PC-9 (cell line): Measurements from ENCODE around the gene HPGDS. TPM values are rescaled to one million over a fixed set of nuclear protein-coding genes. Genes with fewer than 3 reads are reported as not detected.

Source experiments
- BruUV-seq: library from RNA; stranded (reverse); fragments of 400-500 nt; replicated peaks from 2 replicates; lab custom pipeline; 2021; lab: Mats Ljungman, UMichigan
- CTCF ChIA-PET: fragments of 300-600 bp; sonication (Branson Sonifier 250); formaldehyde crosslinking; loops from one replicate; lab custom pipeline; 2022; ENCODE audit warnings: antibody characterized with exemption; lab: Charles Lee
- POLR2A ChIA-PET: fragments of 300-600 bp; sonication (Branson Sonifier 250); formaldehyde crosslinking; loops from one replicate; lab custom pipeline; 2022; ENCODE audit warnings: antibody characterized with exemption; ENCODE audit not compliant: unreplicated experiment; lab: Charles Lee
- DNase-seq, 2 experiments: peaks; one replicate each; pipeline versions ENCODE4 v3.0.0 to v3.0.0-alpha.2; 2015 to 2022; ENCODE audit warnings: mixed read lengths in 1 of 2
- H2AFZ ChIP-seq: fragments of 200-600 bp; sonication (generic); 2 replicates; pipeline ENCODE4 v1.8.1; 2017; ENCODE audit warnings: antibody characterized with exemption
- H3F3A ChIP-seq: fragments of 200-600 bp; sonication (generic); 2 replicates; pipeline ENCODE4 v1.8.1; 2017; ENCODE audit warnings: antibody characterized with exemption, mild to moderate bottlenecking, low read depth; ENCODE audit not compliant: insufficient read depth
- H3K27ac ChIP-seq: fragments of 200-600 bp; sonication (generic); 2 replicates; pipeline ENCODE4 v1.6.1; 2016; ENCODE audit warnings: mixed run types
- H3K27me3 ChIP-seq: fragments of 200-600 bp; sonication (generic); 2 replicates; pipeline ENCODE4 v1.6.1; 2016; ENCODE audit warnings: low read depth, mixed run types; ENCODE audit not compliant: insufficient read depth
- H3K36me3 ChIP-seq: fragments of 200-600 bp; sonication (generic); 2 replicates; pipeline ENCODE4 v1.6.1; 2016; ENCODE audit warnings: low read depth, mixed run types
- H3K4me1 ChIP-seq: fragments of 200-600 bp; sonication (generic); replicated peaks from 2 replicates; pipeline ENCODE4 v1.6.1; 2016; ENCODE audit warnings: mixed run types; ENCODE audit not compliant: insufficient read depth
- H3K4me2 ChIP-seq: fragments of 200-600 bp; sonication (generic); 2 replicates; pipeline ENCODE4 v1.6.1; 2017; ENCODE audit warnings: mixed run types
- H3K4me3 ChIP-seq: fragments of 200-600 bp; sonication (generic); 2 replicates; pipeline ENCODE4 v1.6.1; 2016; ENCODE audit warnings: mixed run types
- H3K79me2 ChIP-seq: fragments of 200-600 bp; sonication (generic); 2 replicates; pipeline ENCODE4 v1.6.1; 2017; ENCODE audit warnings: low read depth, mixed run types
- H3K9me2 ChIP-seq: fragments of 200-600 bp; sonication (generic); 2 replicates; pipeline ENCODE4 v1.8.1; 2017; ENCODE audit warnings: mild to moderate bottlenecking; ENCODE audit not compliant: insufficient read depth
- H3K9me3 ChIP-seq: fragments of 200-600 bp; sonication (generic); 2 replicates; pipeline ENCODE4 v1.8.1; 2016; ENCODE audit warnings: low read depth; ENCODE audit not compliant: insufficient read depth
- H4K20me1 ChIP-seq: fragments of 200-600 bp; sonication (generic); 2 replicates; pipeline ENCODE4 v1.8.1; 2017; ENCODE audit not compliant: insufficient read depth
- EZH2 ChIP-seq: fragments of 200-600 bp; sonication (generic); IDR thresholded peaks from 2 replicates; pipeline ENCODE4 v1.8.0; 2017; ENCODE audit warnings: antibody characterized with exemption, low read depth
- intact Hi-C: fragments of 100-400 bp; cut with micrococcal nuclease; formaldehyde crosslinking; loops from one replicate; pipeline ENCODE4 v1.10.0; 2022; ENCODE audit not compliant: unreplicated experiment
- total RNA-seq: library from RNA; stranded (reverse); gene quantifications from 2 replicates; pipeline ENCODE4 v1.2.3, GENCODE V29; 2021
- TF ChIP-seq, protein P1 (sequence below): fragments of 200-600 bp; sonication (generic); conservative IDR thresholded peaks from 2 replicates; pipeline ENCODE4 v1.6.1; 2017; ENCODE audit warnings: mixed run types, antibody characterized with exemption, mild to moderate bottlenecking, moderate library complexity

The HPGDS gene
- total RNA-seq, 1 experiment from 2014 or later: not detected

DNA sequence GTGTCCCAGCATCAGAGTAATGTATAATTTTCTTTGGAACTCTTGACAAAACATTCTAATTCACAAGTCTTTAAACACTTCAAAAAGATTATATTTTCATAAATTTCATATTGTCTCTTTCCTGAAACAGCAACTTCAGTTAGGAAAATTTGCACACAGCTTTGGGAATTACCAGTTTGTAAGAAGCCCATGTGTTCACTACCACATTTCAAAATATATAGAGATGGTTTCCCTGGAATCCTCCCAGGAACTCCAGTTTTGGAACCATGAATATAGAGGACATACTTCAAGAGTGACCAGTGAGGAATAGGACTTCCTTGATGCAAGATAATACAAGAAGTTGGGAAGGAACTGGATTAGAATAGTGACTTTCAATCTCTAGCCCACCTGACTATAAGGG is 28.7 kb upstream of the HPGDS start:
- H3F3A ChIP-seq: no peaks in the 10 kb centered on the region
- no peaks in the 10 kb centered on the region for H4K20me1 ChIP-seq
- H3K4me3 ChIP-seq: no peak overlapping the region
- no peak for TF ChIP-seq EZH2
- TF ChIP-seq, protein P1, sequence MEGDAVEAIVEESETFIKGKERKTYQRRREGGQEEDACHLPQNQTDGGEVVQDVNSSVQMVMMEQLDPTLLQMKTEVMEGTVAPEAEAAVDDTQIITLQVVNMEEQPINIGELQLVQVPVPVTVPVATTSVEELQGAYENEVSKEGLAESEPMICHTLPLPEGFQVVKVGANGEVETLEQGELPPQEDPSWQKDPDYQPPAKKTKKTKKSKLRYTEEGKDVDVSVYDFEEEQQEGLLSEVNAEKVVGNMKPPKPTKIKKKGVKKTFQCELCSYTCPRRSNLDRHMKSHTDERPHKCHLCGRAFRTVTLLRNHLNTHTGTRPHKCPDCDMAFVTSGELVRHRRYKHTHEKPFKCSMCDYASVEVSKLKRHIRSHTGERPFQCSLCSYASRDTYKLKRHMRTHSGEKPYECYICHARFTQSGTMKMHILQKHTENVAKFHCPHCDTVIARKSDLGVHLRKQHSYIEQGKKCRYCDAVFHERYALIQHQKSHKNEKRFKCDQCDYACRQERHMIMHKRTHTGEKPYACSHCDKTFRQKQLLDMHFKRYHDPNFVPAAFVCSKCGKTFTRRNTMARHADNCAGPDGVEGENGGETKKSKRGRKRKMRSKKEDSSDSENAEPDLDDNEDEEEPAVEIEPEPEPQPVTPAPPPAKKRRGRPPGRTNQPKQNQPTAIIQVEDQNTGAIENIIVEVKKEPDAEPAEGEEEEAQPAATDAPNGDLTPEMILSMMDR: no peak
- no peaks in the 10 kb centered on the region for H3K79me2 ChIP-seq
- H3K4me2 ChIP-seq: no peak overlapping the region
- H3K27me3 ChIP-seq: no peaks in the 10 kb centered on the region
- no peaks in the 10 kb centered on the region for H3K9me2 ChIP-seq
- ChIA-PET POLR2A (no interaction called here), CTCF (no interaction called here)
- intact Hi-C loops: no loop called here
- H3K9me3 ChIP-seq: no peaks in the 10 kb centered on the region
- no peaks in the 10 kb centered on the region for H3K36me3 ChIP-seq
- DNase-seq: no peak
- H3K4me1 ChIP-seq: no peaks in the 10 kb centered on the region
- BruUV-seq: no TSS peak
- H3K27ac ChIP-seq: no peak overlapping the region
- H2AFZ ChIP-seq: no peak overlapping the region

- TF ChIP-seq EZH2: no peak
- TF ChIP-seq, protein P1: no peak
- no peaks in the 10 kb centered on the region for H4K20me1 ChIP-seq
- ChIA-PET CTCF (no interaction called here), POLR2A (no interaction called here)
- no peak for DNase-seq
- BruUV-seq: no TSS peak
- no peak overlapping the region for H3K4me3 ChIP-seq
- H2AFZ ChIP-seq: no peak overlapping the region
- no peak overlapping the region for H3K27ac ChIP-seq
- no peaks in the 10 kb centered on the region for H3K9me3 ChIP-seq
- H3K4me2 ChIP-seq: no peak overlapping the region
- no peaks in the 10 kb centered on the region for H3K4me1 ChIP-seq
- no peaks in the 10 kb centered on the region for H3K27me3 ChIP-seq
- no peaks in the 10 kb centered on the region for H3F3A ChIP-seq
- intact Hi-C loops: no loop called here
- H3K9me2 ChIP-seq: no peaks in the 10 kb centered on the region
- H3K36me3 ChIP-seq: no peaks in the 10 kb centered on the region
- no peaks in the 10 kb centered on the region for H3K79me2 ChIP-seq
Observed at GRCh38 chr4:94370533-94371254, 28.1 kb upstream of the HPGDS start.

DNA sequence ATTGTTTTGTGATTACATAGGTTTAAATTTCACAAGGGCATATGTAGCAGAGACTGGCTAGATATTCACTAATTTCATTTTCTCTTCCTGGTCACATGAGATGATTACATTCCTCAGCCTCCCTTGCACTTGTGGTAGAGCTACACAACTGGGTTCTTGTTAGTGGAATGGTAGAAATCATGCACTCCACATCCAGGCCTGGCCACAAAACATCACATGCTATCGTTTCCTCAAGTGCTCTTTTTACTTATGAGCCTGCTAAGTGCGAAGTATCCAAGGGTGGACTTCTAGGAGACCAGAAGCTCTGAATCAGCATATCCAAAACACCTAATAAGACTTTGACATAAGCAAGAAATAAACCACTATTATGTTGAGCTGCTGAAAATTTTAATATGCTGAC is 26.4 kb upstream of the HPGDS start:
- no peaks in the 10 kb centered on the region for H3F3A ChIP-seq
- intact Hi-C loops: no loop called here
- no peaks in the 10 kb centered on the region for H3K79me2 ChIP-seq
- H3K4me2 ChIP-seq: no peak overlapping the region
- BruUV-seq: no TSS peak
- no peaks in the 10 kb centered on the region for H3K27me3 ChIP-seq
- H4K20me1 ChIP-seq: no peaks in the 10 kb centered on the region
- H3K4me1 ChIP-seq: no peaks in the 10 kb centered on the region
- H2AFZ ChIP-seq: no peak overlapping the region
- H3K36me3 ChIP-seq: no peaks in the 10 kb centered on the region
- no peak for DNase-seq
- no peak overlapping the region for H3K27ac ChIP-seq
- CTCF ChIA-PET: no interaction called here
- no peaks in the 10 kb centered on the region for H3K9me2 ChIP-seq
- no peaks in the 10 kb centered on the region for H3K9me3 ChIP-seq
- TF ChIP-seq, protein P1: no peak
- TF ChIP-seq EZH2: no peak
- H3K4me3 ChIP-seq: no peak overlapping the region
- POLR2A ChIA-PET: interaction anchor here (0.6 kb wide), 1 partner anchor 601 kb away, joined by 3 read pairs; no protein-coding TSS in a partner anchor
